BLaER1 treated with 17β-estradiol and CSF1 and Interleukin-3, amounts not matched to agents 10 nM and 100 nM (cell line): ENCODE results near the gene PLPP4.

ENCODE experiments used
- H3K27ac ChIP-seq, 11 experiments: shearing (Covaris generic); formaldehyde crosslinking; 2 replicates each; pipeline ENCODE4 v1.8.1; 2022
- H3K27me3 ChIP-seq, 11 experiments: shearing (Covaris generic); formaldehyde crosslinking; 2 replicates each; pipeline ENCODE4 v1.8.1; 2022
- H3K36me3 ChIP-seq, 11 experiments: shearing (Covaris generic); formaldehyde crosslinking; 2 replicates each; pipeline ENCODE4 v1.8.1; 2022
- H3K4me1 ChIP-seq, 10 experiments: shearing (Covaris generic); formaldehyde crosslinking; 2 replicates each; pipeline ENCODE4 v1.8.1; 2022
- H3K4me2 ChIP-seq, 11 experiments: shearing (Covaris generic); formaldehyde crosslinking; 2 replicates each; pipeline ENCODE4 v1.8.1; 2022
- H3K4me3 ChIP-seq, 10 experiments: shearing (Covaris generic); formaldehyde crosslinking; 2 replicates each; pipeline ENCODE4 v1.8.1; 2022
- H3K9ac ChIP-seq, 11 experiments: shearing (Covaris generic); formaldehyde crosslinking; 2 replicates each; pipeline ENCODE4 v1.8.1; 2022
- H3K9me3 ChIP-seq, 11 experiments: shearing (Covaris generic); formaldehyde crosslinking; replicated peaks in 1 of 11; 2 replicates each; pipeline ENCODE4 v1.8.1; 2022
- H4K20me1 ChIP-seq, 11 experiments: shearing (Covaris generic); formaldehyde crosslinking; 2 replicates each; pipeline ENCODE4 v1.8.1; 2022
- Cebpa-rat ChIP-seq, 11 experiments: shearing (Covaris generic); IDR thresholded peaks; 2 replicates each; pipeline ENCODE4 v1.8.1; 2022

The PLPP4 gene

GRCh38 chr10:120460776-120461175 lies 3.7 kb downstream of the PLPP4 start:
- no peak for TF ChIP-seq Cebpa-rat (IDR thresholded peaks at IDR 0.05)
- Histone ChIP-seq H3K4me2 (no peak overlapping the region), H3K27me3 (no peaks in the 10 kb centered on the region), H3K27ac (no peak overlapping the region), H3K36me3 (no peaks in the 10 kb centered on the region), H3K4me1 (0 out of 20 replicates have a peak, but pooled peaks cover 0 to 3% (median 0%) of the 10 kb centered on the region in 10 experiments), H3K9me3 (peaks cover 4 to 22% (median 15%) of the 10 kb centered on the region in 11 experiments; a peak in 19 of 22 replicates), H4K20me1 (no peaks in the 10 kb centered on the region), H3K9ac (no peak overlapping the region), H3K4me3 (no peak overlapping the region)

GRCh38 chr10:120462018-120462682 lies 5.1 kb downstream of the PLPP4 start:
- Histone ChIP-seq H3K4me2 (no peak overlapping the region), H3K27ac (no peak overlapping the region), H4K20me1 (no peaks in the 10 kb centered on the region), H3K9ac (no peak overlapping the region), H3K4me3 (no peak overlapping the region), H3K27me3 (no peaks in the 10 kb centered on the region), H3K4me1 (0 out of 20 replicates have a peak, but pooled peaks cover 0 to 3% (median 0%) of the 10 kb centered on the region in 10 experiments), H3K36me3 (no peaks in the 10 kb centered on the region), H3K9me3 (peaks cover 0 to 10% (median 4%) of the 10 kb centered on the region in 11 experiments; a peak in 11 of 22 replicates)
- no peak for TF ChIP-seq Cebpa-rat (IDR thresholded peaks at IDR 0.05)

- Histone ChIP-seq H4K20me1 (no peaks in the 10 kb centered on the region), H3K4me3 (no peak overlapping the region), H3K9ac (no peak overlapping the region), H3K36me3 (no peaks in the 10 kb centered on the region), H3K27ac (no peak overlapping the region), H3K4me1 (0 out of 20 replicates have a peak, but pooled peaks cover 0 to 3% (median 0%) of the 10 kb centered on the region in 10 experiments), H3K9me3 (no peaks in the 10 kb centered on the region), H3K4me2 (no peak overlapping the region), H3K27me3 (no peaks in the 10 kb centered on the region)
- TF ChIP-seq Cebpa-rat (IDR thresholded peaks at IDR 0.05), result no peak
Measured at GRCh38 chr10:120465138-120465537, 8.1 kb downstream of the PLPP4 start.

- no peaks in the 10 kb centered on the region for H3K4me1 ChIP-seq
Measured at GRCh38 chr10:120466006-120466405, 9.0 kb downstream of the PLPP4 start.

GRCh38 chr10:120473593-120473992 lies 16.6 kb downstream of the PLPP4 start:
- Histone ChIP-seq H3K36me3 (no peaks in the 10 kb centered on the region), H3K27me3 (no peaks in the 10 kb centered on the region), H3K9me3 (peaks cover 0 to 33% (median 4%) of the 10 kb centered on the region in 11 experiments; a peak in 8 of 22 replicates), H3K4me1 (no peaks in the 10 kb centered on the region), H3K27ac (no peak overlapping the region), H3K4me2 (no peak overlapping the region), H3K9ac (no peak overlapping the region), H4K20me1 (no peaks in the 10 kb centered on the region), H3K4me3 (no peak overlapping the region)
- TF ChIP-seq Cebpa-rat (IDR thresholded peaks at IDR 0.05), result no peak

More at GRCh38 chr10:120466006-120466405, 9.0 kb downstream of the PLPP4 start:
- H3K4me3 ChIP-seq, result no peak overlapping the region
- H3K9me3 ChIP-seq, result peaks cover 0 to 5% (median 0%) of the 10 kb centered on the region in 11 experiments; a peak in 4 of 22 replicates
- no peak overlapping the region for H3K27ac ChIP-seq
- no peak for TF ChIP-seq Cebpa-rat (IDR thresholded peaks at IDR 0.05)
- no peaks in the 10 kb centered on the region for H3K27me3 ChIP-seq
- no peaks in the 10 kb centered on the region for H4K20me1 ChIP-seq
- H3K4me2 ChIP-seq, result no peak overlapping the region
- H3K9ac ChIP-seq, result no peak overlapping the region
- no peaks in the 10 kb centered on the region for H3K36me3 ChIP-seq

GRCh38 chr10:120474956-120475355 lies 17.9 kb downstream of the PLPP4 start:
- H3K4me2 ChIP-seq, result no peak overlapping the region
- H3K36me3 ChIP-seq, result no peaks in the 10 kb centered on the region
- H3K4me3 ChIP-seq, result no peak overlapping the region
- H3K9ac ChIP-seq, result no peak overlapping the region
- H4K20me1 ChIP-seq, result no peaks in the 10 kb centered on the region
- H3K27me3 ChIP-seq, result no peaks in the 10 kb centered on the region
- no peak overlapping the region for H3K27ac ChIP-seq
- H3K9me3 ChIP-seq, result peaks cover 0 to 33% (median 4%) of the 10 kb centered on the region in 11 experiments; a peak in 8 of 22 replicates
- H3K4me1 ChIP-seq, result no peaks in the 10 kb centered on the region
- TF ChIP-seq Cebpa-rat (IDR thresholded peaks at IDR 0.05), result no peak

- Histone ChIP-seq H3K4me2 (no peak overlapping the region), H3K9me3 (peaks cover 0 to 30% (median 6%) of the 10 kb centered on the region in 11 experiments; a peak in 15 of 22 replicates), H3K4me3 (no peak overlapping the region), H3K27ac (no peak overlapping the region), H3K4me1 (no peaks in the 10 kb centered on the region), H4K20me1 (no peaks in the 10 kb centered on the region), H3K27me3 (no peaks in the 10 kb centered on the region), H3K36me3 (no peaks in the 10 kb centered on the region), H3K9ac (no peak overlapping the region)
- no peak for TF ChIP-seq Cebpa-rat (IDR thresholded peaks at IDR 0.05)
Measured at GRCh38 chr10:120475844-120476791, 19.1 kb downstream of the PLPP4 start.

- TF ChIP-seq Cebpa-rat (IDR thresholded peaks at IDR 0.05), result no peak
- H3K9me3 ChIP-seq, result peaks cover 0 to 31% (median 15%) of the 10 kb centered on the region in 11 experiments; a peak in 17 of 22 replicates
- no peaks in the 10 kb centered on the region for H3K4me1 ChIP-seq
- H3K4me3 ChIP-seq, result no peak overlapping the region
- H3K27ac ChIP-seq, result no peak overlapping the region
- no peaks in the 10 kb centered on the region for H3K36me3 ChIP-seq
- H4K20me1 ChIP-seq, result no peaks in the 10 kb centered on the region
- no peak overlapping the region for H3K9ac ChIP-seq
- no peak overlapping the region for H3K4me2 ChIP-seq
- H3K27me3 ChIP-seq, result no peaks in the 10 kb centered on the region
Measured at GRCh38 chr10:120477021-120477742, 20.2 kb downstream of the PLPP4 start.

- Histone ChIP-seq H3K4me3 (no peak overlapping the region), H3K9ac (no peak overlapping the region), H4K20me1 (no peaks in the 10 kb centered on the region), H3K36me3 (no peaks in the 10 kb centered on the region), H3K27ac (no peak overlapping the region), H3K4me2 (no peak overlapping the region), H3K9me3 (peaks cover 0 to 31% (median 17%) of the 10 kb centered on the region in 11 experiments; a peak in 15 of 22 replicates), H3K27me3 (no peaks in the 10 kb centered on the region), H3K4me1 (no peaks in the 10 kb centered on the region)
- TF ChIP-seq Cebpa-rat (IDR thresholded peaks at IDR 0.05), result no peak
Measured at GRCh38 chr10:120477743-120478141, 20.7 kb downstream of the PLPP4 start.
